Measurements from ENCODE around the gene PPP1R13L.

Gene PPP1R13L

DNA sequence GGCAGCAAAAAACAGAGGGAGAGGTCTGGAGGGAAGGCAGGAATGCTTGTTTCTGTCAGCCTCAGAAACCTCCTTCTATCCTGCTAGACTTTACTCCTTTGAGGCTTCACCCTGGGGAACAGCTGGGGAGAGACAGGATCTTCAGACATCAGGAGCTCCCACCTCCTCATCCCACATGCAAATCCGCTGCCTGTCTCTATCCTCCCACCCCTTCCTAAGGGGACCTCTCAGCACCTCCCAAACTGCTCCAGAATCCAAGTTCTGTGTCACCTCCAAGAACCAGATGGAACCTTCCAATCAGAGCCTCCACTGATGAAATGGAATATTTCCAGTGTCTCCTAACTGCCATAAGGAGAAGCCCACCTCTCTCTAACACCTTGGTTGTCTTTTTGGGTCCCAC lies 24.8 kb downstream of the PPP1R13L start:
- TF ChIP-seq ZFP30 (CRISPR knock-in tag; IDR thresholded peaks at IDR 0.05) (no peak), ZC3H10 (CRISPR knock-in tag; IDR thresholded peaks at IDR 0.05) (no peak), ESRRG (CRISPR knock-in tag; IDR thresholded peaks at IDR 0.05) (no peak), POU6F1 (CRISPR knock-in tag; IDR thresholded peaks at IDR 0.05; ENCODE audit: borderline replicate concordance, low read depth) (no peak), ZNF70 (CRISPR knock-in tag; IDR thresholded peaks at IDR 0.05) (no peak), TCF4 (CRISPR knock-in tag; IDR thresholded peaks at IDR 0.05; ENCODE audit: borderline replicate concordance) (no peak), ISL1 (CRISPR knock-in tag; IDR thresholded peaks at IDR 0.05) (no peak), OSR1 (CRISPR knock-in tag; IDR thresholded peaks at IDR 0.05) (no peak), ZNF565 (CRISPR knock-in tag; conservative IDR thresholded peaks at IDR 0.05; ENCODE audit: low read depth) (no peak), TOX (CRISPR knock-in tag; IDR thresholded peaks at IDR 0.05; ENCODE audit: borderline replicate concordance) (no peak), ZFP3 (CRISPR knock-in tag; IDR thresholded peaks at IDR 0.05) (no peak), ARNTL (CRISPR knock-in tag; IDR thresholded peaks at IDR 0.05; ENCODE audit: borderline replicate concordance, low read depth) (no peak), RARB (CRISPR knock-in tag; IDR thresholded peaks at IDR 0.05) (no peak), CSDC2 (CRISPR knock-in tag; IDR thresholded peaks at IDR 0.05) (no peak), ZNF8 (CRISPR knock-in tag; IDR thresholded peaks at IDR 0.05) (no peak), BACH2 (CRISPR knock-in tag; IDR thresholded peaks at IDR 0.05; ENCODE audit: borderline replicate concordance) (no peak), SNAI2 (CRISPR knock-in tag; IDR thresholded peaks at IDR 0.05) (no peak)
- TF ChIP-seq, protein P1, sequence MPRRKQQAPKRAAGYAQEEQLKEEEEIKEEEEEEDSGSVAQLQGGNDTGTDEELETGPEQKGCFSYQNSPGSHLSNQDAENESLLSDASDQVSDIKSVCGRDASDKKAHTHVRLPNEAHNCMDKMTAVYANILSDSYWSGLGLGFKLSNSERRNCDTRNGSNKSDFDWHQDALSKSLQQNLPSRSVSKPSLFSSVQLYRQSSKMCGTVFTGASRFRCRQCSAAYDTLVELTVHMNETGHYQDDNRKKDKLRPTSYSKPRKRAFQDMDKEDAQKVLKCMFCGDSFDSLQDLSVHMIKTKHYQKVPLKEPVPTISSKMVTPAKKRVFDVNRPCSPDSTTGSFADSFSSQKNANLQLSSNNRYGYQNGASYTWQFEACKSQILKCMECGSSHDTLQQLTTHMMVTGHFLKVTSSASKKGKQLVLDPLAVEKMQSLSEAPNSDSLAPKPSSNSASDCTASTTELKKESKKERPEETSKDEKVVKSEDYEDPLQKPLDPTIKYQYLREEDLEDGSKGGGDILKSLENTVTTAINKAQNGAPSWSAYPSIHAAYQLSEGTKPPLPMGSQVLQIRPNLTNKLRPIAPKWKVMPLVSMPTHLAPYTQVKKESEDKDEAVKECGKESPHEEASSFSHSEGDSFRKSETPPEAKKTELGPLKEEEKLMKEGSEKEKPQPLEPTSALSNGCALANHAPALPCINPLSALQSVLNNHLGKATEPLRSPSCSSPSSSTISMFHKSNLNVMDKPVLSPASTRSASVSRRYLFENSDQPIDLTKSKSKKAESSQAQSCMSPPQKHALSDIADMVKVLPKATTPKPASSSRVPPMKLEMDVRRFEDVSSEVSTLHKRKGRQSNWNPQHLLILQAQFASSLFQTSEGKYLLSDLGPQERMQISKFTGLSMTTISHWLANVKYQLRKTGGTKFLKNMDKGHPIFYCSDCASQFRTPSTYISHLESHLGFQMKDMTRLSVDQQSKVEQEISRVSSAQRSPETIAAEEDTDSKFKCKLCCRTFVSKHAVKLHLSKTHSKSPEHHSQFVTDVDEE (CRISPR knock-in tag; IDR thresholded peaks at IDR 0.05) = no peak
- TF ChIP-seq, protein P2, sequence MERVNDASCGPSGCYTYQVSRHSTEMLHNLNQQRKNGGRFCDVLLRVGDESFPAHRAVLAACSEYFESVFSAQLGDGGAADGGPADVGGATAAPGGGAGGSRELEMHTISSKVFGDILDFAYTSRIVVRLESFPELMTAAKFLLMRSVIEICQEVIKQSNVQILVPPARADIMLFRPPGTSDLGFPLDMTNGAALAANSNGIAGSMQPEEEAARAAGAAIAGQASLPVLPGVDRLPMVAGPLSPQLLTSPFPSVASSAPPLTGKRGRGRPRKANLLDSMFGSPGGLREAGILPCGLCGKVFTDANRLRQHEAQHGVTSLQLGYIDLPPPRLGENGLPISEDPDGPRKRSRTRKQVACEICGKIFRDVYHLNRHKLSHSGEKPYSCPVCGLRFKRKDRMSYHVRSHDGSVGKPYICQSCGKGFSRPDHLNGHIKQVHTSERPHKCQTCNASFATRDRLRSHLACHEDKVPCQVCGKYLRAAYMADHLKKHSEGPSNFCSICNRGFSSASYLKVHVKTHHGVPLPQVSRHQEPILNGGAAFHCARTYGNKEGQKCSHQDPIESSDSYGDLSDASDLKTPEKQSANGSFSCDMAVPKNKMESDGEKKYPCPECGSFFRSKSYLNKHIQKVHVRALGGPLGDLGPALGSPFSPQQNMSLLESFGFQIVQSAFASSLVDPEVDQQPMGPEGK (CRISPR knock-in tag; IDR thresholded peaks at IDR 0.05; ENCODE audit: borderline replicate concordance) = no peak
- TF ChIP-seq, protein P3, sequence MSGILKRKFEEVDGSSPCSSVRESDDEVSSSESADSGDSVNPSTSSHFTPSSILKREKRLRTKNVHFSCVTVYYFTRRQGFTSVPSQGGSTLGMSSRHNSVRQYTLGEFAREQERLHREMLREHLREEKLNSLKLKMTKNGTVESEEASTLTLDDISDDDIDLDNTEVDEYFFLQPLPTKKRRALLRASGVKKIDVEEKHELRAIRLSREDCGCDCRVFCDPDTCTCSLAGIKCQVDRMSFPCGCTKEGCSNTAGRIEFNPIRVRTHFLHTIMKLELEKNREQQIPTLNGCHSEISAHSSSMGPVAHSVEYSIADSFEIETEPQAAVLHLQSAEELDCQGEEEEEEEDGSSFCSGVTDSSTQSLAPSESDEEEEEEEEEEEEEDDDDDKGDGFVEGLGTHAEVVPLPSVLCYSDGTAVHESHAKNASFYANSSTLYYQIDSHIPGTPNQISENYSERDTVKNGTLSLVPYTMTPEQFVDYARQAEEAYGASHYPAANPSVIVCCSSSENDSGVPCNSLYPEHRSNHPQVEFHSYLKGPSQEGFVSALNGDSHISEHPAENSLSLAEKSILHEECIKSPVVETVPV (CRISPR knock-in tag; IDR thresholded peaks at IDR 0.05) = no peak
- no peak for ATAC-seq

GRCh38 chr19:45376045-45376724 lies 28.7 kb downstream of the PPP1R13L start:
- TF ChIP-seq, protein P3 (CRISPR knock-in tag; IDR thresholded peaks at IDR 0.05) = no peak
- TF ChIP-seq ZNF8 (CRISPR knock-in tag; IDR thresholded peaks at IDR 0.05) = no peak
- 0 out of 2 replicates have a peak, but pooled peaks have one; percentile 65 for TF ChIP-seq SNAI2 (CRISPR knock-in tag; IDR thresholded peaks at IDR 0.05)
- TF ChIP-seq ESRRG (CRISPR knock-in tag; IDR thresholded peaks at IDR 0.05) = no peak
- TF ChIP-seq ISL1 (CRISPR knock-in tag; IDR thresholded peaks at IDR 0.05) = 0 out of 2 replicates have a peak, but pooled peaks have one; percentile 16
- TF ChIP-seq ARNTL (CRISPR knock-in tag; IDR thresholded peaks at IDR 0.05; ENCODE audit: borderline replicate concordance, low read depth) = no peak
- TF ChIP-seq POU6F1 (CRISPR knock-in tag; IDR thresholded peaks at IDR 0.05; ENCODE audit: borderline replicate concordance, low read depth) = 0 out of 2 replicates have a peak, but pooled peaks have one; percentile 30
- TF ChIP-seq OSR1 (CRISPR knock-in tag; IDR thresholded peaks at IDR 0.05) = no peak
- no peak for TF ChIP-seq PPARA (CRISPR knock-in tag; IDR thresholded peaks at IDR 0.05; ENCODE audit: borderline replicate concordance)
- TF ChIP-seq, protein P1 (CRISPR knock-in tag; IDR thresholded peaks at IDR 0.05) = no peak
- ATAC-seq = peak; percentile 86
